Neural progenitor cell (in vitro differentiated cells): Measurements from ENCODE around the gene LPCAT3.

Source experiments
- CTCF ChIP-seq: fragments of 200-600 bp; sonication (generic); IDR thresholded peaks from 2 replicates; pipeline ENCODE4 v1.5.1; 2017; ENCODE audit warnings: antibody characterized with exemption, mild to moderate bottlenecking
- EZH2 ChIP-seq: fragments of 200-600 bp; sonication (generic); IDR thresholded peaks from 2 replicates; pipeline ENCODE4 v1.6.1; 2017; ENCODE audit warnings: antibody characterized with exemption, mild to moderate bottlenecking, moderate library complexity

- no peak for TF ChIP-seq CTCF
- TF ChIP-seq EZH2: no peak
Observed at GRCh38 chr12:7038591-7038990, 20.3 kb upstream of the LPCAT3 start.
